GM12872 (cell line): ENCODE results near the gene FNIP1.

Experiments
- TF ChIP-seq, protein P1 (sequence below): IDR thresholded peaks from 3 replicates; pipeline ENCODE4 v1.5.1; 2011; ENCODE audit warnings: low read depth, mild to moderate bottlenecking, low read length, moderate library complexity; ENCODE audit not compliant: insufficient read depth

Gene FNIP1

DNA sequence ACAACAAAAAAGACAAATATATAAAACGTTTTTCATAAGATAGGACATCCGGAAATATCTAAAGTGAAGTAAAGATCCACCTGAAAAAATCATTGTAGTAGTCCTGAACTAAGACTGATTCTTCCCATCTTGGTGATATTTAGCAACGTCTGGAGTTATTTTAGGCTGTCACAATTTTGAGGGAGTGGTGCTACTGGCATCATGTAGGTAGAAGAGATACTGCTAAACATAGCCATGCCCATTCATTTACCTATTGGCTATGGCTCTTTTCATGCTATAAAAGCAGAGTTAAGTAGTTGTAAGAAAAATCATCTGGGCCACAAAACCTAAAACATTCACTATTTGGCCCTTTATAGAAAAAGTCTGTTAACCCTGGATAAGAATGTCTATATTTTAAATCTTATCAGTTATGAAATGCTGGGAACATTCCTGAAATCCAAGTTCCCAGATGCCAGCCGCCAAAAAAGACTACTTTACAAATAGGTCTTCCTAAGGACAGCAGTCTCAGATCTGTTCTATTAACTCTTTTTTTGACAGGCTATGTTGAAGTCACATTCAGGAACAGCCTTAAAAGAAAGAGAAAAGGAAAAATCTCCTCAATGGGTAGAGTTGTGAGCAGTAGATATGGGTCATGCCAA lies 188.8 kb downstream of the FNIP1 start:
- TF ChIP-seq, protein P1, sequence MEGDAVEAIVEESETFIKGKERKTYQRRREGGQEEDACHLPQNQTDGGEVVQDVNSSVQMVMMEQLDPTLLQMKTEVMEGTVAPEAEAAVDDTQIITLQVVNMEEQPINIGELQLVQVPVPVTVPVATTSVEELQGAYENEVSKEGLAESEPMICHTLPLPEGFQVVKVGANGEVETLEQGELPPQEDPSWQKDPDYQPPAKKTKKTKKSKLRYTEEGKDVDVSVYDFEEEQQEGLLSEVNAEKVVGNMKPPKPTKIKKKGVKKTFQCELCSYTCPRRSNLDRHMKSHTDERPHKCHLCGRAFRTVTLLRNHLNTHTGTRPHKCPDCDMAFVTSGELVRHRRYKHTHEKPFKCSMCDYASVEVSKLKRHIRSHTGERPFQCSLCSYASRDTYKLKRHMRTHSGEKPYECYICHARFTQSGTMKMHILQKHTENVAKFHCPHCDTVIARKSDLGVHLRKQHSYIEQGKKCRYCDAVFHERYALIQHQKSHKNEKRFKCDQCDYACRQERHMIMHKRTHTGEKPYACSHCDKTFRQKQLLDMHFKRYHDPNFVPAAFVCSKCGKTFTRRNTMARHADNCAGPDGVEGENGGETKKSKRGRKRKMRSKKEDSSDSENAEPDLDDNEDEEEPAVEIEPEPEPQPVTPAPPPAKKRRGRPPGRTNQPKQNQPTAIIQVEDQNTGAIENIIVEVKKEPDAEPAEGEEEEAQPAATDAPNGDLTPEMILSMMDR = no peak

- TF ChIP-seq, protein P1 = no peak
Measured at GRCh38 chr5:131607418-131607817, 189.4 kb downstream of the FNIP1 start.

- TF ChIP-seq, protein P1 = no peak
Measured at GRCh38 chr5:131605086-131605485, 191.7 kb downstream of the FNIP1 start.

DNA sequence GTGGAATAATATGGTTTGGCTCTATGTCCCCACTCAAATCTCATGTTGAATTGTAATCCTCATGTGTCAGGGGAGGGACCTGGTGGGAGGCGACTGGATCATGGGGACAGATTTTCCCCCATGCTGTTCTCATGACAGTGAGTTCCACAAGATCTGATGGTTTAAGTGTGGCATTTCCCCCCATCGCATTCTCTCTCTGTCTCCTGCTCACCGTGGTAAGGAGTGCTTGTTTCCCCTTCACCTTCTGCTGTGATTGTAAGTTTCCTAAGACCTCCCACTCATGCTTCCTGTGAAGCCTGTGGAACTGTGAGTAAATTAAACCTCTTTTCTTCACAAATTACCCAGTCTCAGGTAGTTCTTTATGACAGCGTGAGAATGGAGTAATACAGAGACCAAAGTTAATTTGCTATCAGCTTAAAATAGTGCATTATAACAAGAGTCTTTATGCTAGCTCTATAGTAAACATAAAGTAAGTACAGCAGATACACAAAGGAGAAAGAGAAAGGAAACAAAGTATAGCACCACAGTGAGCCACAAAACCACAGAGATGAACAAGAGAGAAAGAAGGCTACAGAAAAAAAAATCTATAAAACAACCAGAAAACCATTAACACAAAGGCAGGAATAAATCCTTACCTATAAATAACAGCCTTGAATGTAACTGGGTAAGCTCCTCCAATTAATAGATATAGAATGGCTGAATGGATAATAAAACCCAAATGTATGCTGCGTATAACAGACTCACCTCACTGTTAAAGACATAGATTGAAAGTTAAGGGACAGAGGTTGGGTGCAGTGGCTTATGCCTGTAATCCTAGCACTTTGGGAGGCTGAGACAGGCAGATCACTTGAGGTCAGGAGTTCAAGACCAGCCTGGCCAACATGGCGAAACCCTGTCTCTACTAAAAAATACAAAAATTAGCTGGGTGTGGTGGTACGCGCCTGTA lies 201.5 kb downstream of the FNIP1 start:
- TF ChIP-seq, protein P1 = no peak

DNA sequence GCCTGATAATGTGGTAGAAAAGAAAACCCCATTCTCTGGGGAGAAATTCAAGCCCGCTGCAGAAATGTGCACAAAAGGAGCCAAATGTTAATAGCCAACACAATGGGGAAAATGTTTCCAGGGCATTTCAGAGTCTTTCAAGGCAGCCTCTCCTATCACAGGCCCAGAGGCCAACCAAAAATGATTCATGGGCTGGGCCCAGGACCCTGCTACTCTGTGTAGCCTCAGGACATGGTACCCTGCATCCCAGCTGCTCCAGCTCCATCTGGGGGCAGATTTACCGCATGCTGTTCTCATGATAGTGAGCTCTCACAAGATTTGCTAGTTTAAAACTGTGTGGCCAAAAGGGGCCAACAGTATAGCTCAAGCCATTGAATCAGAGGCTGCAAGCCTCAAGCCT lies 202.9 kb downstream of the FNIP1 start:
- TF ChIP-seq, protein P1 = no peak
